NCI-H146 treated with DMSO at 0.1 percent for 48 hours (cell line): ENCODE measurements around the gene MYO18B.

Source experiments
- DNase-seq: peaks from one replicate; lab custom pipeline; 2025; ENCODE audit not compliant: unreplicated experiment; lab: John Stamatoyannopoulos, UW

The MYO18B gene

GRCh38 chr22:25749420-25750169, 7.6 kb downstream of the MYO18B start:
- no peak for DNase-seq

- DNase-seq = no peak
These were observed 8.7 kb downstream of the MYO18B start for GRCh38 chr22:25750569-25751173.

GRCh38 chr22:25751174-25751581, 9.2 kb downstream of the MYO18B start:
- DNase-seq = no peak

- no peak for DNase-seq
These were observed 10.7 kb downstream of the MYO18B start for GRCh38 chr22:25752615-25753214.

GRCh38 chr22:25753252-25753651, 11.3 kb downstream of the MYO18B start:
- DNase-seq = no peak

GRCh38 chr22:25754527-25755202, 12.7 kb downstream of the MYO18B start:
- DNase-seq = no peak

- DNase-seq = no peak
These were observed 15.7 kb downstream of the MYO18B start for GRCh38 chr22:25757686-25758085.

GRCh38 chr22:25758316-25758715, 16.3 kb downstream of the MYO18B start:
- no peak for DNase-seq

- DNase-seq = no peak
These were observed 17.8 kb downstream of the MYO18B start for GRCh38 chr22:25759825-25760231.

- no peak for DNase-seq
These were observed 18.3 kb downstream of the MYO18B start for GRCh38 chr22:25760294-25760693.

GRCh38 chr22:25760848-25761595, 19.0 kb downstream of the MYO18B start:
- no peak for DNase-seq

GRCh38 chr22:25762147-25762546, 20.2 kb downstream of the MYO18B start:
- DNase-seq = no peak

- no peak for DNase-seq
These were observed 21.3 kb downstream of the MYO18B start for GRCh38 chr22:25763239-25763777.

GRCh38 chr22:25764270-25765015, 22.5 kb downstream of the MYO18B start:
- no peak for DNase-seq

- no peak for DNase-seq
These were observed 23.0 kb downstream of the MYO18B start for GRCh38 chr22:25765016-25765367.

- DNase-seq = no peak
These were observed 23.8 kb downstream of the MYO18B start for GRCh38 chr22:25765801-25766200.

- no peak for DNase-seq
These were observed 24.4 kb downstream of the MYO18B start for GRCh38 chr22:25766418-25766817.

- DNase-seq = no peak
These were observed 28.3 kb downstream of the MYO18B start for GRCh38 chr22:25770333-25770732.

- DNase-seq = no peak
These were observed 30.3 kb downstream of the MYO18B start for GRCh38 chr22:25772288-25772687.

GRCh38 chr22:25774575-25775026, 32.6 kb downstream of the MYO18B start:
- DNase-seq = no peak
